GM19395 (cell line): ENCODE measurements around the gene CRACR2A.

Experiments used
- ATAC-seq: cut with Tn5 transposase; IDR thresholded peaks from one replicate; pipeline ENCODE4 v1.9.1; 2021; ENCODE audit warnings: mild to moderate bottlenecking, moderate library complexity; ENCODE audit not compliant: unreplicated experiment

The CRACR2A gene

DNA sequence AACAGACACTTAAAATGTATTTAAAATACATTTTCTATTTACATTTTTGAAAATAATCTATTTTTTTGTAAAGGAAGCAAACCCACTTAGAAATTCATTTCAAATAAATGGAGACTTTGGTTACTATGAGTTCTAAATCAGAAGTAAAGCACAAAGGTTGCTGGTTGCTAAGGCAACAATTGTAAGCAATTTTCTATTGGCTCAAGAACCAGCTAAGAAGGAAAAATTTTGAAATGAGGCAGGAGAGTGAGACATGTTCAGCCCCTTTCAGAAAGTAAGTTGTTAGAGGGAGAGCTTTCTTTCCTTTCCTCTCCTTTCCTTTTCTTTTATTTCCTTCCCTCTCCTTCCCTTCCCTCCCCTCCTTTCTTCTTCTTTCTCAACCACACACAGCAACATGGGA lies 181.2 kb downstream of the CRACR2A start:
- no peak for ATAC-seq

GRCh38 chr12:3571323-3571722 lies 181.6 kb downstream of the CRACR2A start:
- no peak for ATAC-seq

DNA sequence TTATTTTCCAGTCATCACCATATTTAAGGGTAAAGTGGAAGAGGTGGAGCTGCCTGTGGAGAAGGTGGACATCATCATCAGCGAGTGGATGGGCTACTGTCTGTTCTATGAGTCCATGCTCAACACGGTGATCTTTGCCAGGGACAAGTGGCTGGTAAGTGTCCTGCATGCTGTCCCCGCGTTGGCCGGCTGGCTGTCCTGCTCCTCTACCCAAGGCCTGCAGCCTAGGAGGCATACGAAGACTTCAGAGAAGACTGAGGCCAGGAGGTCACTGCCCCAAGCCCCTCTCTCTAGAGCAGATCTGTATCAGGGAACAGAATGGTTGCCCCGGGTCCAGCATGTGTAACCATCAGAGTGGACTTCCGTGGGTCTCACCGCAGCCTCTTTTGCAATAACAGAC lies 184.2 kb downstream of the CRACR2A start:
- ATAC-seq = no peak

GRCh38 chr12:3565985-3566384 lies 186.9 kb downstream of the CRACR2A start:
- no peak for ATAC-seq
